Hepatocyte (in vitro differentiated cells): ENCODE data around the gene TANGO6. TPM values are rescaled to one million over a fixed set of nuclear protein-coding genes. Genes with fewer than 3 reads are reported as not detected.
A peak's percentile ranks its signal among the peaks of the same experiment; 100 is the strongest.

Source experiments
- DNase-seq: peaks from one replicate; pipeline ENCODE4 v3.0.0-alpha.2; 2016; ENCODE audit warnings: low spot score
- H2AFZ ChIP-seq: fragments of 200-600 bp; sonication (generic); 2 replicates; pipeline ENCODE4 v1.6.0; 2016; ENCODE audit warnings: antibody characterized with exemption, mild to moderate bottlenecking
- H3K27ac ChIP-seq: fragments of 200-600 bp; sonication (generic); 2 replicates; pipeline ENCODE4 v1.5.1; 2016; ENCODE audit warnings: mild to moderate bottlenecking
- H3K27me3 ChIP-seq: fragments of 200-600 bp; sonication (generic); 2 replicates; pipeline ENCODE4 v1.6.1; 2016
- H3K36me3 ChIP-seq: fragments of 200-600 bp; sonication (generic); replicated peaks from 2 replicates; pipeline ENCODE4 v1.5.1; 2016; ENCODE audit warnings: low read depth; ENCODE audit not compliant: insufficient read depth
- H3K4me1 ChIP-seq: fragments of 200-600 bp; sonication (generic); 2 replicates; pipeline ENCODE4 v1.5.1; 2016; ENCODE audit warnings: mild to moderate bottlenecking, moderate library complexity; ENCODE audit not compliant: insufficient read depth
- H3K4me2 ChIP-seq: fragments of 200-600 bp; sonication (generic); 2 replicates; pipeline ENCODE4 v1.6.0; 2016
- H3K4me3 ChIP-seq: fragments of 200-600 bp; sonication (generic); 2 replicates; pipeline ENCODE4 v1.5.1; 2016; ENCODE audit warnings: mild to moderate bottlenecking
- H3K79me2 ChIP-seq: fragments of 200-600 bp; sonication (generic); 2 replicates; pipeline ENCODE4 v1.6.0; 2017; ENCODE audit warnings: mild to moderate bottlenecking
- H3K9me2 ChIP-seq: fragments of 200-600 bp; sonication (generic); replicated peaks from 2 replicates; pipeline ENCODE4 v1.6.0; 2017; ENCODE audit warnings: mild to moderate bottlenecking; ENCODE audit not compliant: insufficient read depth
- H3K9me3 ChIP-seq: fragments of 200-600 bp; sonication (generic); 2 replicates; pipeline ENCODE4 v1.5.1; 2016; ENCODE audit warnings: low read depth, mild to moderate bottlenecking
- H4K20me1 ChIP-seq: fragments of 200-600 bp; sonication (generic); 2 replicates; pipeline ENCODE4 v1.6.0; 2016; ENCODE audit warnings: mild to moderate bottlenecking; ENCODE audit not compliant: insufficient read depth, poor library complexity, severe bottlenecking
- CTCF ChIP-seq: fragments of 200-600 bp; sonication (generic); IDR thresholded peaks from 2 replicates; pipeline ENCODE4 v1.5.1; 2016; ENCODE audit warnings: antibody characterized with exemption, mild to moderate bottlenecking; ENCODE audit not compliant: poor library complexity
- EZH2 ChIP-seq: fragments of 200-600 bp; sonication (generic); IDR thresholded peaks from 2 replicates; pipeline ENCODE4 v1.6.1; 2016; ENCODE audit warnings: antibody characterized with exemption, mild to moderate bottlenecking, borderline replicate concordance
- EZH2phosphoT487 ChIP-seq: fragments of 200-600 bp; sonication (generic); IDR thresholded peaks from one replicate; pipeline ENCODE4 v1.6.1; 2018; ENCODE audit warnings: antibody characterized with exemption, mild to moderate bottlenecking, low read depth, moderate library complexity; ENCODE audit not compliant: unreplicated experiment, severe bottlenecking
- WGBS: methylation state at CpG from one replicate; pipeline ENCODE4 v1.1.6; 2016; ENCODE audit warnings: low lambda C conversion rate; ENCODE audit errors: missing lambda C conversion rate; 5-methylcytosine and 5-hydroxymethylcytosine counted together
- polyA plus RNA-seq: library from polyadenylated mRNA; unstranded; fragments of >200 nt; fragmentation: Nextera tagmentation; extraction: Ambion mirVana; gene quantifications from 2 replicates; pipeline ENCODE4 v1.2.1, GENCODE V29; 2016
- total RNA-seq: library from RNA; depleted of rRNA; stranded (reverse); fragments of >200 nt; gene quantifications from 2 replicates; pipeline ENCODE4 v1.2.3, GENCODE V29; 2014

TANGO6 gene
- total and polyA plus RNA-seq, 2 experiments from 2014 or later: 4.8 to 6.5 TPM

GRCh38 chr16:68844211-68844564, 857 bp downstream of the TANGO6 start:
- WGBS: 10% methylated on average over 6 of the region's 6 CpGs

GRCh38 chr16:68848786-68849185, 5.5 kb downstream of the TANGO6 start:
- WGBS: 93% methylated on average over 9 of the region's 9 CpGs
- no peaks in the 10 kb centered on the region for H3K9me2 ChIP-seq
- no peaks in the 10 kb centered on the region for H3K9me3 ChIP-seq
- H3K4me2 ChIP-seq: no peak overlapping the region
- H3K36me3 ChIP-seq: no peaks in the 10 kb centered on the region
- no peak overlapping the region for H2AFZ ChIP-seq
- peaks cover 5% of the 10 kb centered on the region for H3K79me2 ChIP-seq
- no peaks in the 10 kb centered on the region for H4K20me1 ChIP-seq
- H3K4me1 ChIP-seq: no peaks in the 10 kb centered on the region
- no peak for DNase-seq
- no peak for TF ChIP-seq EZH2phosphoT487
- no peak for TF ChIP-seq EZH2
- TF ChIP-seq CTCF: no peak
- no peak overlapping the region for H3K4me3 ChIP-seq
- H3K27ac ChIP-seq: no peak overlapping the region
- H3K27me3 ChIP-seq: no peaks in the 10 kb centered on the region

More at GRCh38 chr16:68844211-68844564, 857 bp downstream of the TANGO6 start:
- TF ChIP-seq EZH2 (no peak), CTCF (no peak), EZH2phosphoT487 (no peak)
- H3K4me2 ChIP-seq: peak overlapping the region; percentile 81
- H3K9me2 ChIP-seq: no peaks in the 10 kb centered on the region
- H2AFZ ChIP-seq: peak overlapping the region; percentile 92
- H3K4me1 ChIP-seq: no peaks in the 10 kb centered on the region
- H3K79me2 ChIP-seq: peaks cover 5% of the 10 kb centered on the region
- DNase-seq: no peak
- no peaks in the 10 kb centered on the region for H3K9me3 ChIP-seq
- H3K27me3 ChIP-seq: no peaks in the 10 kb centered on the region
- H3K27ac ChIP-seq: peak overlapping the region; percentile 84
- no peaks in the 10 kb centered on the region for H4K20me1 ChIP-seq
- peak overlapping the region; percentile 65 for H3K4me3 ChIP-seq
- no peaks in the 10 kb centered on the region for H3K36me3 ChIP-seq

- Histone ChIP-seq H3K27ac (no peak overlapping the region), H3K4me2 (no peak overlapping the region), H3K79me2 (peaks cover 5% of the 10 kb centered on the region), H2AFZ (no peak overlapping the region), H3K27me3 (no peaks in the 10 kb centered on the region), H3K9me3 (no peaks in the 10 kb centered on the region), H4K20me1 (no peaks in the 10 kb centered on the region), H3K4me1 (no peaks in the 10 kb centered on the region), H3K36me3 (no peaks in the 10 kb centered on the region), H3K4me3 (no peak overlapping the region), H3K9me2 (no peaks in the 10 kb centered on the region)
- TF ChIP-seq EZH2phosphoT487: no peak
- TF ChIP-seq CTCF: no peak
- no peak for TF ChIP-seq EZH2
- DNase-seq: no peak
- WGBS: 100% methylated on average over 2 of the region's 2 CpGs
These were observed 7.2 kb downstream of the TANGO6 start for GRCh38 chr16:68850481-68850880.

- no peak for TF ChIP-seq EZH2phosphoT487
- no peak for TF ChIP-seq CTCF
- no peak for TF ChIP-seq EZH2
- 83% methylated on average over 2 of the region's 2 CpGs for WGBS
- H3K4me3 ChIP-seq: no peak overlapping the region
These were observed 8.3 kb downstream of the TANGO6 start for GRCh38 chr16:68851601-68852000.

More at GRCh38 chr16:68851601-68852000, 8.3 kb downstream of the TANGO6 start:
- Histone ChIP-seq H3K9me2 (no peaks in the 10 kb centered on the region), H4K20me1 (no peaks in the 10 kb centered on the region), H3K36me3 (no peaks in the 10 kb centered on the region), H3K79me2 (peaks cover 5% of the 10 kb centered on the region), H3K4me1 (no peaks in the 10 kb centered on the region), H2AFZ (no peak overlapping the region), H3K27me3 (no peaks in the 10 kb centered on the region), H3K9me3 (no peaks in the 10 kb centered on the region), H3K27ac (no peak overlapping the region), H3K4me2 (no peak overlapping the region)
- DNase-seq: no peak
